Adipocyte (in vitro differentiated cells): ENCODE measurements around the gene NFATC1.
A peak's percentile ranks its signal among the peaks of the same experiment; 100 is the strongest.

Source experiments
- DNase-seq: peaks from one replicate; pipeline ENCODE4 v3.0.0-alpha.2; 2015; ENCODE audit warnings: low read depth
- H3K27me3 ChIP-seq: replicated peaks from 2 replicates; pipeline ENCODE4 v1.7.0; 2013; ENCODE audit warnings: mild to moderate bottlenecking, low read length, moderate library complexity; ENCODE audit not compliant: control insufficient read depth, insufficient read depth
- H3K36me3 ChIP-seq: 2 replicates; pipeline ENCODE4 v1.7.0; 2013; ENCODE audit warnings: low read length, mild to moderate bottlenecking, moderate library complexity; ENCODE audit not compliant: control insufficient read depth, insufficient read depth, severe bottlenecking
- H3K4me1 ChIP-seq: 2 replicates; pipeline ENCODE4 v1.7.0; 2013; ENCODE audit warnings: mild to moderate bottlenecking, low read length, moderate library complexity; ENCODE audit not compliant: control insufficient read depth, insufficient read depth
- H3K4me3 ChIP-seq: 2 replicates; pipeline ENCODE4 v1.7.0; 2013; ENCODE audit warnings: mild to moderate bottlenecking, low read length, moderate library complexity
- H3K9ac ChIP-seq: 2 replicates; pipeline ENCODE4 v1.7.0; 2013; ENCODE audit warnings: mild to moderate bottlenecking, low read length, moderate library complexity
- H3K9me3 ChIP-seq: 2 replicates; pipeline ENCODE4 v1.7.0; 2013; ENCODE audit warnings: mild to moderate bottlenecking, low read length, moderate library complexity; ENCODE audit not compliant: control insufficient read depth

Gene NFATC1

GRCh38 chr18:79422022-79422782, 26.5 kb downstream of the NFATC1 start:
- H3K9ac ChIP-seq: no peak overlapping the region
- DNase-seq: peak; percentile 58
- H3K9me3 ChIP-seq: no peaks in the 10 kb centered on the region
- no peaks in the 10 kb centered on the region for H3K36me3 ChIP-seq
- H3K27me3 ChIP-seq: no peaks in the 10 kb centered on the region
- no peak overlapping the region for H3K4me3 ChIP-seq
- peaks cover 23% of the 10 kb centered on the region for H3K4me1 ChIP-seq

GRCh38 chr18:79422783-79423165, 27.0 kb downstream of the NFATC1 start:
- Histone ChIP-seq H3K9ac (no peak overlapping the region), H3K9me3 (no peaks in the 10 kb centered on the region), H3K27me3 (no peaks in the 10 kb centered on the region), H3K4me3 (no peak overlapping the region), H3K36me3 (no peaks in the 10 kb centered on the region), H3K4me1 (peaks cover 23% of the 10 kb centered on the region)
- no peak for DNase-seq

- Histone ChIP-seq H3K4me3 (no peak overlapping the region), H3K27me3 (no peaks in the 10 kb centered on the region), H3K9me3 (no peaks in the 10 kb centered on the region), H3K9ac (no peak overlapping the region), H3K4me1 (peaks cover 23% of the 10 kb centered on the region), H3K36me3 (no peaks in the 10 kb centered on the region)
- DNase-seq: no peak
Observed at GRCh38 chr18:79423211-79424007, 27.7 kb downstream of the NFATC1 start.

- Histone ChIP-seq H3K36me3 (no peaks in the 10 kb centered on the region), H3K9me3 (no peaks in the 10 kb centered on the region), H3K4me1 (peaks cover 23% of the 10 kb centered on the region), H3K4me3 (no peak overlapping the region), H3K27me3 (no peaks in the 10 kb centered on the region), H3K9ac (no peak overlapping the region)
- no peak for DNase-seq
Observed at GRCh38 chr18:79424008-79424565, 28.4 kb downstream of the NFATC1 start.

- H3K4me1 ChIP-seq: peaks cover 23% of the 10 kb centered on the region
- H3K4me3 ChIP-seq: no peak overlapping the region
- H3K9me3 ChIP-seq: no peaks in the 10 kb centered on the region
- H3K36me3 ChIP-seq: no peaks in the 10 kb centered on the region
- H3K9ac ChIP-seq: no peak overlapping the region
- no peak for DNase-seq
- H3K27me3 ChIP-seq: no peaks in the 10 kb centered on the region
Observed at GRCh38 chr18:79424880-79425568, 29.3 kb downstream of the NFATC1 start.

- Histone ChIP-seq H3K36me3 (no peaks in the 10 kb centered on the region), H3K4me1 (peaks cover 23% of the 10 kb centered on the region), H3K9me3 (no peaks in the 10 kb centered on the region), H3K9ac (no peak overlapping the region), H3K4me3 (no peak overlapping the region), H3K27me3 (no peaks in the 10 kb centered on the region)
- DNase-seq: no peak
Observed at GRCh38 chr18:79425569-79425886, 29.8 kb downstream of the NFATC1 start.

- H3K4me1 ChIP-seq: peaks cover 19% of the 10 kb centered on the region
- H3K27me3 ChIP-seq: no peaks in the 10 kb centered on the region
- no peak overlapping the region for H3K9ac ChIP-seq
- no peak for DNase-seq
- no peaks in the 10 kb centered on the region for H3K9me3 ChIP-seq
- no peak overlapping the region for H3K4me3 ChIP-seq
- H3K36me3 ChIP-seq: no peaks in the 10 kb centered on the region
Observed at GRCh38 chr18:79426376-79427300, 30.9 kb downstream of the NFATC1 start.

- no peak for DNase-seq
- H3K9ac ChIP-seq: no peak overlapping the region
- peaks cover 12% of the 10 kb centered on the region for H3K4me1 ChIP-seq
- no peaks in the 10 kb centered on the region for H3K36me3 ChIP-seq
- no peak overlapping the region for H3K4me3 ChIP-seq
- H3K9me3 ChIP-seq: no peaks in the 10 kb centered on the region
- H3K27me3 ChIP-seq: no peaks in the 10 kb centered on the region
Observed at GRCh38 chr18:79427368-79428225, 31.9 kb downstream of the NFATC1 start.

GRCh38 chr18:79428287-79428686, 32.6 kb downstream of the NFATC1 start:
- H3K27me3 ChIP-seq: no peaks in the 10 kb centered on the region
- peaks cover 11% of the 10 kb centered on the region for H3K4me1 ChIP-seq
- H3K36me3 ChIP-seq: no peaks in the 10 kb centered on the region
- H3K4me3 ChIP-seq: no peak overlapping the region
- no peaks in the 10 kb centered on the region for H3K9me3 ChIP-seq
- no peak overlapping the region for H3K9ac ChIP-seq
- DNase-seq: no peak

- Histone ChIP-seq H3K9me3 (no peaks in the 10 kb centered on the region), H3K4me1 (no peaks in the 10 kb centered on the region), H3K9ac (no peak overlapping the region), H3K4me3 (no peak overlapping the region), H3K27me3 (no peaks in the 10 kb centered on the region), H3K36me3 (no peaks in the 10 kb centered on the region)
- DNase-seq: no peak
Observed at GRCh38 chr18:79429381-79429780, 33.7 kb downstream of the NFATC1 start.
